ENCODE data around the gene PAWR.
"Not testable (repeated sequence)": the region's sequence is repeated elsewhere in the genome, so short reads cannot be mapped to it uniquely, and the experiment has no call there.

PAWR gene

GRCh38 chr12:79585147-79585546 lies 105.6 kb downstream of the PAWR start:
- DNase-seq: no peak

DNA sequence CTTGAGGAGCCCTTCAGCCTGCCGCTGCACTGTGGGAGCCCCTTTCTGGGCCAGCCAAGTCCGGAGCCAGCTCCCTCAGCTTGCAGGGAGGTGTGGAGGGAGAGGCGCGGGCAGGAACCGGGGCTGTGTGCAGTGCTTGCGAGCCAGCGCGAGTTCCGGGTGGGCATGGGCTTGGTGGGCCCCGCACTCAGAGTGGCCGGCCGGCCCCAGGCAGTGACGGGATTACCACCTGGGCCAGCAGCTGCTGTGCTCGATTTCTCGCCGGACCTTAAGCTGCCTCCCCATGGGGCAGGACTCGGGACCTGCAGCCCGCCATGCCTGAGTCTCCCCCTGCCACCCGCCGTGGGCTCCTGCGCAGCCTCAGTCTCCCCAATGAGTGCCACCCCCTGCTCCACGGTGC lies 116.9 kb downstream of the PAWR start:
- no peak for DNase-seq

GRCh38 chr12:79569679-79570078 lies 121.1 kb downstream of the PAWR start:
- no peak for DNase-seq

- DNase-seq: no peak
Measured at GRCh38 chr12:79567175-79567563, 123.6 kb downstream of the PAWR start.

- DNase-seq: no peak
Measured at GRCh38 chr12:79566452-79567174, 124.2 kb downstream of the PAWR start.

- DNase-seq: not testable (repeated sequence)
Measured at GRCh38 chr12:79564727-79565350, 125.9 kb downstream of the PAWR start.

- no peak for DNase-seq
Measured at GRCh38 chr12:79563021-79563740, 127.6 kb downstream of the PAWR start.

DNA sequence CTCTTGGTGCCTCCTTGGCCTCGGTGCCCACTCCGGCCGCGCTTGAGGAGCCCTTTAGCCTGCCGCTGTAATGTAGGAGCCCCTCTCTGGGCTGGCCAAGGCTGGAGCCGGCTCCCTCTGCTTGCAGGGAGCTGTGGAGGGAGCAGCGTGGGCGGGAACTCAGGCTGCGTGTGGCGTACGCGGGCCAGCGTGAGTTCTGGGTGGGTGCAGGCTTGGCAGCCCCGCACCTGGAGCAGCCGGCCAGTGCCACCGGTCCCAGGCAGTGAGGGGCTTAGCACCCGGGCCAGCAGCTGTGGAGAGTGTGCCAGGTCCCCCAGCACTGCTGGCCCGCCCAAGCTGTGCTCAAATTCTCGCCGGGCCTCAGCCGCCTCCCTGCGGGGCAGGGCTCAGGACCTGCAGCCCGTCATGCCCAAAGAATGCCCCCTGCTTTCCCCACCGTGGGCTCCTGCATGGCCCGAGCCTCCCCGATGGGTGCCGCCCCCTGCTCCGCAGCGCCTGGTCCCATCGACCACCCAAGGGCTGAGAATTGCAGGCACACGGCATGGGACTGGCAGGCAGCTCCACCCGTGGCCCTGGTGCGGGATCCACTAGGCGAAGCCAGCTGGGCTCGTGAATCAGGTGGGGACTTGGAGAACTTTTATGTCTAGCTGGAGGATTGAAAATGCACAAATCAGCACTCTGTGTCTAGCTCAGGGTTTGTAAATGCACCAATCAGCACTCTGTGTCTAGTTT lies 129.2 kb downstream of the PAWR start:
- DNase-seq: no peak

GRCh38 chr12:79560225-79560889 lies 130.4 kb downstream of the PAWR start:
- DNase-seq: no peak

- no peak for DNase-seq
Measured at GRCh38 chr12:79559591-79559990, 131.2 kb downstream of the PAWR start.

DNA sequence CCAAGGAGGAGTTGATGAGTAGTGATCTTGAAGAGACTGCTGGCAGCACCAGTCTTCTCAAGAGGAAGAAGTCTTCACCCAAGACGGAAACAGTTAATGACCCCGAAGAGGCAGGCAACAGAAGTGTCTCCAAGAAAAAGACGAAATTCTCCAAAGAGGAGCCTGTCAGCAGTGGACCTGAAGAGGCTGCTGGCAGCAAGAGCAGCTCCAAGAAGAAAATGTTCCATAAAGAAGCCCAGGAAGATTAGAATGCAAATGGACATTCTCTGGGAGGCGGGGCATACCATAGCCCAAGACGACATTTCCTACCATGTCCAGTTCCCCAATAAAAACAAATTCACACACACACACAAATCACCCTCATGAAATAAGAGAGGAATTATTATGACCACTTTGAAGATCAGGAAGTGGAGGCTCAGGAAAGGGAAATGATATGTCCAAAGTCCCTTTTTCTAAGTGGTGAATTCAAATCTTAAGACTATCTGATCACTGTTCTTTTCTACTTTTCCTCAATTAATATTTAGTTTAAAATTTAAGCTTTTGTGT lies 131.8 kb downstream of the PAWR start:
- no peak for DNase-seq

DNA sequence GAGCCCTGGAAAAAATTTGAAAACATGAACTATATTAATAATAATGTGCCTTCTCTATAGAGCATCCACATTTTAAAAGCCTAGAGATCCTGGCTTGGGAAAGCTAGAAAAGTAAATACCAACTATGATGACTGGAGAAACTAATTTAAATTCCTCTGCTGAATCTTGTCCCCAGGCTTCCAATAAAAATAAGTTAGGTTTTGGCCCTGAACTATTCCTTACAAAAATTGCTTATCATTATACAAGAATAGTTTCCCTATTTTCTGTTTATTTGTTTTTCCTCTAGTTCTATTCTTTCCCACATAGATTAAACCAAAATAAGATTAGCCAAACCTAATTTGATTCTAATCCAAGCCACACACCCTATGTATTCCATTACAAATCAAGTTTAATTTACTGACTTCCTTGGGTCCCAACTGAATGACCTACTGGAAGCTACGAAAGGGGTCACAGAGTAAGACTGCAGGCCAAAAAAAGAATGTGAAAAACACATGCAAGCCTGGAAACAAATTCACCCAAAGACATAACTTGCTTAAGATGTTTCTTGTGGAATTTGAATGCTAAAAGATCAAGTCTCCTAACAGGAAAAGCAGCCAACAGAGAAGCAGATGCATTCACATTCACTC lies 133.0 kb downstream of the PAWR start:
- DNase-seq: no peak

DNA sequence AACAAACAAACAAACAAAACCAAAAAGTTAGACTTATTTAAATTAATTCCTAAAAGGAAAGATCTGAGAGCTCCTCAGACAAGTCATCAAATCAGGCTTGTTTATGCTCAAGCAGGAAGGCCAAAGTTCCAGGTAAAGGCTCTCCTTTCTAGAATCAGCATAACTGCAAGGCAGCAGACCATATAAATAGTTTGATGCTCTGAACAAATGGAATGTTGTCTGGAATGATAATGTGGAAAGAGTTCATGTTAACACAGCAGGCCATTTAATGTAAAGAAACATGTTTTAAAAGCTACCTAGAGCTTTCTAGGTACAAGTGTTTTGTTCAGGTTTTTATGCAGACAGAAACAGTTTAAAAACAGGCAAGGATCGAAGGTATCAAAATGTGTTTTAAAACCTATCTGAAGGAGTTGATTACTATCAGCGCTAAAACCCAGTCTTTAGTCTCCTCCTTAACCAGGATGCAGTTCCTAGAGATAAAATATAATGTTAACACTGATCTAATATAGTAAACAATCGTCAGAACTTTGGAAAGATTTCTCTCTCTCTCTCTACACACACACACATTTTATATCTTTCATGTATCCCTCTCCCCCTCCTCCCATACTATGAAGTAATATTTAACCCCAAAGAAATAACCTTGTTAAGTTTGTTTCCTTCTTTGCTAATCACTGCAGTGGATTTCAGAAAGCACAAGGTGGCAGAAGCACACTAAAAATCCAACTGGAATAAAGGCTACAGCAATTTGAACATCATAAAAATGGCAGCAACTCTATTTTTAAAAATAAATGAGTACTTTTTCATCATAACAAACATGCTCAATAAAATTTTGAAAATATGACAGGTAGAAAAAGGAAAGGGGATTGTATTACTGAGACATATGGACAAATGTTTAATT lies 135.5 kb downstream of the PAWR start:
- DNase-seq: no peak

DNA sequence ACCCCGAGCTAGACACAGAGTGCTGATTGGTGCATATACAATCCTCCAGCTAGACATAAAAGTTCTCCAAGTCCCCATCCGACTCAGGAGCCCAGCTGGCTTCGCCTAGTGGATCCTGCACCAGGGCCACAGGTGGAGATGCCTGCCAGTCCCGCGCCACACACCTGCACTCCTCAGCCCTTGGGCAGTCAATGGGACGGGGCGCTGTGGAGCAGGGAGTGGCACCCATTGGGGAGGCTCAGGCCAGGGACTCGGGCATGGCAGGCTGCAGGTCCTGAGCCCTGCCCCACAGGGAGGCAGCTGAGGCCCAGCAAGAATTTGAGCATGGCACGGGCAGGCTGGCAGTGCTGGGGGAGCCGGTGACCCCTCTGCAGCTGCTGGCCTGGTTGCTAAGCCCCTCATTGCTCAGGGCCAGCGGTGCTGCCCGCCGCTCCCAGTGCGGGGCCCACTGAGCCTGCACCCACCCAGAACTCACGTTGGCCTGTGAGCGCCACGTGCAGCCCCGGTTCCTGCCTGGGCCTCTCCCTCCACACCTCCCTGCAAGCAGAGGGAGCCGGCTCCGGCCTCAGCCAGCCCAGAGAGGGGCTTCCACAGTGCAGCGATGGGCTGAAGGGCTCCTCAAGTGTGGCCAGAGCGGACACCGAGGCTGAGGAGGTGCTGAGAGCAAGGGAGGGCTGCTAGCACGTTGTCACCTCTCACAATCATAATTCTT lies 136.7 kb downstream of the PAWR start:
- no peak for DNase-seq

- no peak for DNase-seq
Measured at GRCh38 chr12:79552192-79552591, 138.6 kb downstream of the PAWR start.

DNA sequence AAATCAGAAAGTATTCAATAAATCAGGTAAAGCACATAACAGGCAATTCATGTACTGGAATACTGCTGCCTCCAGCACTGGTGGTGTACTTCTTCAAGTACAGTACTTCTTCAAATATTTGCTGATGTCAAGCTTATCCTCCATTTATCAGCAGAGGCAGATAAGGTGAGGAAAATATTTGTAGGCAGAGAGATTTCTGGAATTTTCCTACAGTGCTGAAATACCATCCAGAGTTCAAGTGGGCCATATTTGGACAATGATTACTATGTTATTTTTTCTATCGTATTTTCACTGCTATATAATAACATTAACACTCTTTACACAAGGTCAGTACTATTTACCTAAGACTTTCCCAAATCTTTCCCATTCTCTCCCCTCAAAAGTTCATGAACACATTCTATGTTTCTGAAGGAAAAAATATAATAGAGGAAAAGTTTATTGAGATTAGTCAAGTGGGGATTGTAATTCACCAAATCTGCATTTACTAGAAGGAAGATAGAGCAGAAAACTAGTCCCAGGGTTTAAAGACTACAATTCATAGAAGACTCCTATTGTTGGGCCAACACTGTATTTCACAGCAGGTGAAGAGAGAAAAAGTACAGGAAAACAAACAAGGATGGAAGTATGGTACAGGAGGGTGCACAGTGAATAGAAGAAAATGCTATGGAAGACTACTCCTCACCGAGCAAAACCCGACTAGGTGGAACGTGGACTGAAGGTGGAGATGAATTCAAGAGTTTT lies 141.1 kb downstream of the PAWR start:
- no peak for DNase-seq

DNA sequence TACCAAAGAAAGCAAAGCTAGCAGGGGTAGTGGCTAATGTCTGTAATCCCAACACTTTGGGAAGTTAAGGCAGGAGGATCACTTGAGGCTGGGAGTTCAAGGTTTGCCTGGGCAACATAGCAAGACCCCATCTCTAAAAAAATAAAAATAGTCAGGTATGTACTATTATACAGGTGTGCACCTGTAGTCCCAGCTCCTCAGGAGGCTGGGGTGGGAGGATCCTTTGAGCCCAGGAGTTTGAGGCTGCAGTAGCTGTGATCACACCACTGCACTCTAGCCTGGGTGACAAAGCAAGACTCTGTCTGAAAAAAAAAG lies 142.2 kb downstream of the PAWR start:
- no peak for DNase-seq

- peak in 1 of 2 experiments; percentile 23 for DNase-seq
Measured at GRCh38 chr12:79547735-79548609, 142.8 kb downstream of the PAWR start.

Data from SHP77 (cell line).